ENCODE data around the gene CNDP1. TPM values are rescaled to one million over a fixed set of nuclear protein-coding genes. Genes with fewer than 3 reads are reported as not detected.

The CNDP1 gene
- polyA plus RNA-seq, 1 of the 3 experiments (the other 2 are of a cell fraction), result not detected

GRCh38 chr18:74512321-74513053, 21.8 kb upstream of the CNDP1 start:
- no peak overlapping the region for H3K4me2 ChIP-seq
- no peak overlapping the region for H3K9ac ChIP-seq
- ChIA-PET CTCF (no interaction called here), POLR2A (interaction anchor here (0.9 kb wide), 1 partner anchor 14 kb away, joined by 4 read pairs; no protein-coding TSS in a partner anchor)
- H3K4me1 ChIP-seq (ENCODE audit: control insufficient read depth in 1 of 2, insufficient read depth in 2 of 2, low read depth in 1 of 2, low read length in 1 of 2), result no peaks in the 10 kb centered on the region
- H4K20me1 ChIP-seq (ENCODE audit: insufficient read depth), result no peaks in the 10 kb centered on the region
- H3K27ac ChIP-seq (ENCODE audit: low read depth in 2 of 2, low read length in 1 of 2), result no peak overlapping the region
- H3K79me2 ChIP-seq (ENCODE audit: insufficient read depth), result no peaks in the 10 kb centered on the region
- no peaks in the 10 kb centered on the region for H3F3A ChIP-seq (replicated peaks; ENCODE audit: insufficient read depth)
- H3K27me3 ChIP-seq (ENCODE audit: insufficient read depth), result no peaks in the 10 kb centered on the region
- no peak overlapping the region for H2AFZ ChIP-seq (ENCODE audit: low read depth)
- H3K9me3 ChIP-seq, result no peaks in the 10 kb centered on the region
- no peak overlapping the region for H3K4me3 ChIP-seq (ENCODE audit: low read depth in 2 of 2, low read length in 1 of 2)
- no peak for TF ChIP-seq TEAD4 (IDR thresholded peaks at IDR 0.05; ENCODE audit: borderline replicate concordance, insufficient read depth)
- TF ChIP-seq TCF12 (IDR thresholded peaks at IDR 0.05), result no peak
- TF ChIP-seq JUND (IDR thresholded peaks at IDR 0.05), result no peak
- TF ChIP-seq ELF1 (IDR thresholded peaks at IDR 0.05), result no peak
- no peak for TF ChIP-seq RAD21 (IDR thresholded peaks at IDR 0.05; ENCODE audit: low read length)
- no peak for TF ChIP-seq EZH2phosphoT487 (IDR thresholded peaks at IDR 0.05; ENCODE audit: borderline replicate concordance, low read depth)
- no peak for TF ChIP-seq RXRA (IDR thresholded peaks at IDR 0.05; ENCODE audit: borderline replicate concordance, low read depth)
- no peak for TF ChIP-seq TAF1 (IDR thresholded peaks at IDR 0.05; ENCODE audit: borderline replicate concordance, low read depth, low read length)
- TF ChIP-seq SIN3A (IDR thresholded peaks at IDR 0.05; ENCODE audit: borderline replicate concordance, low read depth, low read length), result no peak
- no peak for TF ChIP-seq CHD2 (IDR thresholded peaks at IDR 0.05; ENCODE audit: low read length, partially characterized antibody)
- TF ChIP-seq GATA2 (CRISPR knock-in tag; IDR thresholded peaks at IDR 0.05), result no peak
- no peak for TF ChIP-seq MXI1 (IDR thresholded peaks at IDR 0.05; ENCODE audit: low read depth, low read length)
- TF ChIP-seq, protein P1, sequence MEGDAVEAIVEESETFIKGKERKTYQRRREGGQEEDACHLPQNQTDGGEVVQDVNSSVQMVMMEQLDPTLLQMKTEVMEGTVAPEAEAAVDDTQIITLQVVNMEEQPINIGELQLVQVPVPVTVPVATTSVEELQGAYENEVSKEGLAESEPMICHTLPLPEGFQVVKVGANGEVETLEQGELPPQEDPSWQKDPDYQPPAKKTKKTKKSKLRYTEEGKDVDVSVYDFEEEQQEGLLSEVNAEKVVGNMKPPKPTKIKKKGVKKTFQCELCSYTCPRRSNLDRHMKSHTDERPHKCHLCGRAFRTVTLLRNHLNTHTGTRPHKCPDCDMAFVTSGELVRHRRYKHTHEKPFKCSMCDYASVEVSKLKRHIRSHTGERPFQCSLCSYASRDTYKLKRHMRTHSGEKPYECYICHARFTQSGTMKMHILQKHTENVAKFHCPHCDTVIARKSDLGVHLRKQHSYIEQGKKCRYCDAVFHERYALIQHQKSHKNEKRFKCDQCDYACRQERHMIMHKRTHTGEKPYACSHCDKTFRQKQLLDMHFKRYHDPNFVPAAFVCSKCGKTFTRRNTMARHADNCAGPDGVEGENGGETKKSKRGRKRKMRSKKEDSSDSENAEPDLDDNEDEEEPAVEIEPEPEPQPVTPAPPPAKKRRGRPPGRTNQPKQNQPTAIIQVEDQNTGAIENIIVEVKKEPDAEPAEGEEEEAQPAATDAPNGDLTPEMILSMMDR (IDR thresholded peaks at IDR 0.05), result no peak
- TF ChIP-seq, protein P2, sequence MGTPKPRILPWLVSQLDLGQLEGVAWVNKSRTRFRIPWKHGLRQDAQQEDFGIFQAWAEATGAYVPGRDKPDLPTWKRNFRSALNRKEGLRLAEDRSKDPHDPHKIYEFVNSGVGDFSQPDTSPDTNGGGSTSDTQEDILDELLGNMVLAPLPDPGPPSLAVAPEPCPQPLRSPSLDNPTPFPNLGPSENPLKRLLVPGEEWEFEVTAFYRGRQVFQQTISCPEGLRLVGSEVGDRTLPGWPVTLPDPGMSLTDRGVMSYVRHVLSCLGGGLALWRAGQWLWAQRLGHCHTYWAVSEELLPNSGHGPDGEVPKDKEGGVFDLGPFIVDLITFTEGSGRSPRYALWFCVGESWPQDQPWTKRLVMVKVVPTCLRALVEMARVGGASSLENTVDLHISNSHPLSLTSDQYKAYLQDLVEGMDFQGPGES (IDR thresholded peaks at IDR 0.05; ENCODE audit: low read depth, low read length), result no peak
- TF ChIP-seq, protein P3, sequence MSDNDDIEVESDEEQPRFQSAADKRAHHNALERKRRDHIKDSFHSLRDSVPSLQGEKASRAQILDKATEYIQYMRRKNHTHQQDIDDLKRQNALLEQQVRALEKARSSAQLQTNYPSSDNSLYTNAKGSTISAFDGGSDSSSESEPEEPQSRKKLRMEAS (IDR thresholded peaks at IDR 0.05; ENCODE audit: low read depth), result no peak
- peaks cover 16 to 73% of the 10 kb centered on the region in 2 experiments for H3K36me3 ChIP-seq (replicated peaks in 1 of 2; ENCODE audit: control insufficient read depth in 1 of 2, insufficient read depth in 2 of 2, low read length in 1 of 2)
- WGBS (ENCODE audit: low lambda C conversion rate), result 93% methylated on average over 15 of the region's 15 CpGs
- no peaks in the 10 kb centered on the region for H3K9me2 ChIP-seq
- DNase-seq, result no peak
